ENCODE data around the gene PRKN. TPM values are rescaled to one million over a fixed set of nuclear protein-coding genes. Genes with fewer than 3 reads are reported as not detected.

The PRKN gene
- total and polyA plus RNA-seq, 2 experiments from 2014 or later: 0.10 to 0.84 TPM

- TF ChIP-seq, protein P1, sequence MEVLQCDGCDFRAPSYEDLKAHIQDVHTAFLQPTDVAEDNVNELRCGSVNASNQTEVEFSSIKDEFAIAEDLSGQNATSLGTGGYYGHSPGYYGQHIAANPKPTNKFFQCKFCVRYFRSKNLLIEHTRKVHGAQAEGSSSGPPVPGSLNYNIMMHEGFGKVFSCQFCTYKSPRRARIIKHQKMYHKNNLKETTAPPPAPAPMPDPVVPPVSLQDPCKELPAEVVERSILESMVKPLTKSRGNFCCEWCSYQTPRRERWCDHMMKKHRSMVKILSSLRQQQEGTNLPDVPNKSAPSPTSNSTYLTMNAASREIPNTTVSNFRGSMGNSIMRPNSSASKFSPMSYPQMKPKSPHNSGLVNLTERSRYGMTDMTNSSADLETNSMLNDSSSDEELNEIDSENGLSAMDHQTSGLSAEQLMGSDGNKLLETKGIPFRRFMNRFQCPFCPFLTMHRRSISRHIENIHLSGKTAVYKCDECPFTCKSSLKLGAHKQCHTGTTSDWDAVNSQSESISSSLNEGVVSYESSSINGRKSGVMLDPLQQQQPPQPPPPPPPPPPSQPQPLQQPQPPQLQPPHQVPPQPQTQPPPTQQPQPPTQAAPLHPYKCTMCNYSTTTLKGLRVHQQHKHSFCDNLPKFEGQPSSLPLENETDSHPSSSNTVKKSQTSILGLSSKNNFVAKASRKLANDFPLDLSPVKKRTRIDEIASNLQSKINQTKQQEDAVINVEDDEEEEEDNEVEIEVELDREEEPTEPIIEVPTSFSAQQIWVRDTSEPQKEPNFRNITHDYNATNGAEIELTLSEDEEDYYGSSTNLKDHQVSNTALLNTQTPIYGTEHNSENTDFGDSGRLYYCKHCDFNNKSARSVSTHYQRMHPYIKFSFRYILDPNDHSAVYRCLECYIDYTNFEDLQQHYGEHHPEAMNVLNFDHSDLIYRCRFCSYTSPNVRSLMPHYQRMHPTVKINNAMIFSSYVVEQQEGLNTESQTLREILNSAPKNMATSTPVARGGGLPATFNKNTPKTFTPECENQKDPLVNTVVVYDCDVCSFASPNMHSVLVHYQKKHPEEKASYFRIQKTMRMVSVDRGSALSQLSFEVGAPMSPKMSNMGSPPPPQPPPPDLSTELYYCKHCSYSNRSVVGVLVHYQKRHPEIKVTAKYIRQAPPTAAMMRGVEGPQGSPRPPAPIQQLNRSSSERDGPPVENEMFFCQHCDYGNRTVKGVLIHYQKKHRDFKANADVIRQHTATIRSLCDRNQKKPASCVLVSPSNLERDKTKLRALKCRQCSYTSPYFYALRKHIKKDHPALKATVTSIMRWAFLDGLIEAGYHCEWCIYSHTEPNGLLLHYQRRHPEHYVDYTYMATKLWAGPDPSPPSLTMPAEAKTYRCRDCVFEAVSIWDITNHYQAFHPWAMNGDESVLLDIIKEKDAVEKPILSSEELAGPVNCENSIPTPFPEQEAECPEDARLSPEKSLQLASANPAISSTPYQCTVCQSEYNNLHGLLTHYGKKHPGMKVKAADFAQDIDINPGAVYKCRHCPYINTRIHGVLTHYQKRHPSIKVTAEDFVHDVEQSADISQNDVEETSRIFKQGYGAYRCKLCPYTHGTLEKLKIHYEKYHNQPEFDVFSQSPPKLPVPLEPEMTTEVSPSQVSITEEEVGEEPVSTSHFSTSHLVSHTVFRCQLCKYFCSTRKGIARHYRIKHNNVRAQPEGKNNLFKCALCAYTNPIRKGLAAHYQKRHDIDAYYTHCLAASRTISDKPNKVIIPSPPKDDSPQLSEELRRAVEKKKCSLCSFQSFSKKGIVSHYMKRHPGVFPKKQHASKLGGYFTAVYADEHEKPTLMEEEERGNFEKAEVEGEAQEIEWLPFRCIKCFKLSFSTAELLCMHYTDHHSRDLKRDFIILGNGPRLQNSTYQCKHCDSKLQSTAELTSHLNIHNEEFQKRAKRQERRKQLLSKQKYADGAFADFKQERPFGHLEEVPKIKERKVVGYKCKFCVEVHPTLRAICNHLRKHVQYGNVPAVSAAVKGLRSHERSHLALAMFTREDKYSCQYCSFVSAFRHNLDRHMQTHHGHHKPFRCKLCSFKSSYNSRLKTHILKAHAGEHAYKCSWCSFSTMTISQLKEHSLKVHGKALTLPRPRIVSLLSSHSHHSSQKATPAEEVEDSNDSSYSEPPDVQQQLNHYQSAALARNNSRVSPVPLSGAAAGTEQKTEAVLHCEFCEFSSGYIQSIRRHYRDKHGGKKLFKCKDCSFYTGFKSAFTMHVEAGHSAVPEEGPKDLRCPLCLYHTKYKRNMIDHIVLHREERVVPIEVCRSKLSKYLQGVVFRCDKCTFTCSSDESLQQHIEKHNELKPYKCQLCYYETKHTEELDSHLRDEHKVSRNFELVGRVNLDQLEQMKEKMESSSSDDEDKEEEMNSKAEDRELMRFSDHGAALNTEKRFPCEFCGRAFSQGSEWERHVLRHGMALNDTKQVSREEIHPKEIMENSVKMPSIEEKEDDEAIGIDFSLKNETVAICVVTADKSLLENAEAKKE (CRISPR knock-in tag; IDR thresholded peaks at IDR 0.05): no peak
- TF ChIP-seq, protein P2, sequence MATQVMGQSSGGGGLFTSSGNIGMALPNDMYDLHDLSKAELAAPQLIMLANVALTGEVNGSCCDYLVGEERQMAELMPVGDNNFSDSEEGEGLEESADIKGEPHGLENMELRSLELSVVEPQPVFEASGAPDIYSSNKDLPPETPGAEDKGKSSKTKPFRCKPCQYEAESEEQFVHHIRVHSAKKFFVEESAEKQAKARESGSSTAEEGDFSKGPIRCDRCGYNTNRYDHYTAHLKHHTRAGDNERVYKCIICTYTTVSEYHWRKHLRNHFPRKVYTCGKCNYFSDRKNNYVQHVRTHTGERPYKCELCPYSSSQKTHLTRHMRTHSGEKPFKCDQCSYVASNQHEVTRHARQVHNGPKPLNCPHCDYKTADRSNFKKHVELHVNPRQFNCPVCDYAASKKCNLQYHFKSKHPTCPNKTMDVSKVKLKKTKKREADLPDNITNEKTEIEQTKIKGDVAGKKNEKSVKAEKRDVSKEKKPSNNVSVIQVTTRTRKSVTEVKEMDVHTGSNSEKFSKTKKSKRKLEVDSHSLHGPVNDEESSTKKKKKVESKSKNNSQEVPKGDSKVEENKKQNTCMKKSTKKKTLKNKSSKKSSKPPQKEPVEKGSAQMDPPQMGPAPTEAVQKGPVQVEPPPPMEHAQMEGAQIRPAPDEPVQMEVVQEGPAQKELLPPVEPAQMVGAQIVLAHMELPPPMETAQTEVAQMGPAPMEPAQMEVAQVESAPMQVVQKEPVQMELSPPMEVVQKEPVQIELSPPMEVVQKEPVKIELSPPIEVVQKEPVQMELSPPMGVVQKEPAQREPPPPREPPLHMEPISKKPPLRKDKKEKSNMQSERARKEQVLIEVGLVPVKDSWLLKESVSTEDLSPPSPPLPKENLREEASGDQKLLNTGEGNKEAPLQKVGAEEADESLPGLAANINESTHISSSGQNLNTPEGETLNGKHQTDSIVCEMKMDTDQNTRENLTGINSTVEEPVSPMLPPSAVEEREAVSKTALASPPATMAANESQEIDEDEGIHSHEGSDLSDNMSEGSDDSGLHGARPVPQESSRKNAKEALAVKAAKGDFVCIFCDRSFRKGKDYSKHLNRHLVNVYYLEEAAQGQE (IDR thresholded peaks at IDR 0.05; ENCODE audit: unreplicated experiment): no peak
- TF ChIP-seq CREB1 (CRISPR knock-in tag; IDR thresholded peaks at IDR 0.05; ENCODE audit: low read depth) (no peak), EZH2phosphoT487 (IDR thresholded peaks at IDR 0.05; ENCODE audit: unreplicated experiment) (no peak)
These were observed 16.2 kb downstream of the PRKN start (continued) for GRCh38 chr6:162711376-162711775.

GRCh38 chr6:162710936-162711335 is 16.6 kb downstream of the PRKN start:
- no peaks in the 10 kb centered on the region for H3K9me2 ChIP-seq (ENCODE audit: insufficient read depth)
- H3K4me3 ChIP-seq: no peak overlapping the region
- ATAC-seq (no peak), DNase-seq (ENCODE audit: low spot score) (no peak)
- no peaks in the 10 kb centered on the region for H3K36me3 ChIP-seq (ENCODE audit: insufficient read depth)
- Mint-ChIP-seq H3K27ac (no peak overlapping the region), H3K36me3 (ENCODE audit: low read depth) (peaks cover 5% of the 10 kb centered on the region; the same call in 2 of the 3 replicates), H3K4me1 (peaks cover 18% of the 10 kb centered on the region), H3K27me3 (ENCODE audit: insufficient read depth, low read depth, poor library complexity) (peaks cover 3% of the 10 kb centered on the region), H3K9me3 (peaks cover 9% of the 10 kb centered on the region; the same call in 2 of the 3 replicates), H3K4me3 (no peak overlapping the region)
- no peaks in the 10 kb centered on the region for H3K79me2 ChIP-seq (replicated peaks; ENCODE audit: insufficient read depth)
- no peak overlapping the region for H2AFZ ChIP-seq
- no peak overlapping the region for H3K4me2 ChIP-seq
- H3K4me1 ChIP-seq (ENCODE audit: insufficient read depth): peaks cover 17% of the 10 kb centered on the region
- H3K27me3 ChIP-seq (ENCODE audit: insufficient read depth): no peaks in the 10 kb centered on the region
- H4K20me1 ChIP-seq (replicated peaks; ENCODE audit: insufficient read depth): no peaks in the 10 kb centered on the region
- H3F3A ChIP-seq (replicated peaks; ENCODE audit: low read depth): no peaks in the 10 kb centered on the region
- no peak overlapping the region for H3K27ac ChIP-seq (ENCODE audit: low read depth)
- TF ChIP-seq STAT1 (IDR thresholded peaks at IDR 0.05; ENCODE audit: unreplicated experiment) (no peak), ZNF114 (CRISPR knock-in tag; IDR thresholded peaks at IDR 0.05) (no peak), EZH2 (IDR thresholded peaks at IDR 0.05; ENCODE audit: low read depth, unreplicated experiment) (no peak), JUNB (IDR thresholded peaks at IDR 0.05; ENCODE audit: unreplicated experiment) (no peak), CREB1 (CRISPR knock-in tag; IDR thresholded peaks at IDR 0.05; ENCODE audit: low read depth) (no peak), ZNF331 (CRISPR knock-in tag; IDR thresholded peaks at IDR 0.05; ENCODE audit: low read depth) (no peak)
- TF ChIP-seq, protein P3, sequence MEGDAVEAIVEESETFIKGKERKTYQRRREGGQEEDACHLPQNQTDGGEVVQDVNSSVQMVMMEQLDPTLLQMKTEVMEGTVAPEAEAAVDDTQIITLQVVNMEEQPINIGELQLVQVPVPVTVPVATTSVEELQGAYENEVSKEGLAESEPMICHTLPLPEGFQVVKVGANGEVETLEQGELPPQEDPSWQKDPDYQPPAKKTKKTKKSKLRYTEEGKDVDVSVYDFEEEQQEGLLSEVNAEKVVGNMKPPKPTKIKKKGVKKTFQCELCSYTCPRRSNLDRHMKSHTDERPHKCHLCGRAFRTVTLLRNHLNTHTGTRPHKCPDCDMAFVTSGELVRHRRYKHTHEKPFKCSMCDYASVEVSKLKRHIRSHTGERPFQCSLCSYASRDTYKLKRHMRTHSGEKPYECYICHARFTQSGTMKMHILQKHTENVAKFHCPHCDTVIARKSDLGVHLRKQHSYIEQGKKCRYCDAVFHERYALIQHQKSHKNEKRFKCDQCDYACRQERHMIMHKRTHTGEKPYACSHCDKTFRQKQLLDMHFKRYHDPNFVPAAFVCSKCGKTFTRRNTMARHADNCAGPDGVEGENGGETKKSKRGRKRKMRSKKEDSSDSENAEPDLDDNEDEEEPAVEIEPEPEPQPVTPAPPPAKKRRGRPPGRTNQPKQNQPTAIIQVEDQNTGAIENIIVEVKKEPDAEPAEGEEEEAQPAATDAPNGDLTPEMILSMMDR (conservative IDR thresholded peaks at IDR 0.05; ENCODE audit: low read depth in 2 of 2): no peak
- TF ChIP-seq, protein P2 (IDR thresholded peaks at IDR 0.05; ENCODE audit: unreplicated experiment): no peak

Data from GM23338 (cell line).